Measurements from ENCODE around the gene PTPN14.
"Not testable (repeated sequence)": the region's sequence is repeated elsewhere in the genome, so short reads cannot be mapped to it uniquely, and the experiment has no call there.

The PTPN14 gene

GRCh38 chr1:214413315-214413714, 138.1 kb downstream of the PTPN14 start:
- in situ Hi-C loops (cut with MboI; ENCODE audit: low sequenced_read_pairs) = no loop called here

- in situ Hi-C loops (cut with MboI; ENCODE audit: low sequenced_read_pairs) = no loop called here
Observed at GRCh38 chr1:214404571-214405213, 146.7 kb downstream of the PTPN14 start.

DNA sequence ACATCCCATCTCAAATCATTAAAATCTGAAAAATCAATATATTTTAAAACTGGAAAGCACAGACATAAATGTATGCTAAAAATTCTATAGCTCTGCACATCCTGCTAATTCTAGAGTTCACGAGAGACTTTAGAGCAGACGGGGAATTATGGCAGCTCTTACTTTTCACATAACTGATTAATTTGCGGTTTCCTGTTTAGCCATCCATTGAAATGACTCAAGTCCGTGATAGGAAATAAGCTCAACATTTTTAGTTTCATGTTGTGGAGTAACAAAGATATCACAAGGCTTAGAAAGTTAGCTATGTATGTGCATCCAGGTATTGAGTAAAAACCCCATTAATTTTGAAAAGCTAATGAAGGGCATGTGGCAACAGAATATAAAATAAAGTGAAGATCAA, 147.2 kb downstream of the PTPN14 start:
- in situ Hi-C loops (cut with MboI; ENCODE audit: low sequenced_read_pairs) = no loop called here

- in situ Hi-C loops (cut with MboI; ENCODE audit: low sequenced_read_pairs) = no loop called here
Observed at GRCh38 chr1:214403431-214403830, 148.0 kb downstream of the PTPN14 start.

DNA sequence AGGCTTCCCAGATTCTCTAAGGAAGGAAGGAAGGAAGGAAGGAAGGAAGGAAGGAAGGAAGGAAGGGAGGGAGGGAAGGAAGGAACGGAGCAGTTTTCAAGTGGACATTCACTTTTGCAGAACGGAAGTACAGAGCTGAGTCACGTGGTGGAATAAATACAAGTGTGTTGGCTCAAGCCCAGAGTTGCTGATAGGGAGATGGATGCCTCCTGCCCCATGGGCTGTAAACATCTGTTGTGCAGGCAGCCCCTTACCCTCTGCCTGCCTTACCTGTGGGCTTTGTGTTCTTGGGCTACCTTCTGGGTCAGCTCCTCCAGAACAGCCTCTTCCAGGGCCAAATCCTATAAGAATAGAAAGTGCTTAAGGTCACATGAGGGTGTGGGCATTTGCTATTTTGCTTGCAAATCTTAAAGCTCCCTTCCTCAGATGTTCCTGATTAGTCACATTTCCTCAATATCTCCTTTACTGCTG, 148.8 kb downstream of the PTPN14 start:
- in situ Hi-C loops (cut with MboI; ENCODE audit: low sequenced_read_pairs) = no loop called here

DNA sequence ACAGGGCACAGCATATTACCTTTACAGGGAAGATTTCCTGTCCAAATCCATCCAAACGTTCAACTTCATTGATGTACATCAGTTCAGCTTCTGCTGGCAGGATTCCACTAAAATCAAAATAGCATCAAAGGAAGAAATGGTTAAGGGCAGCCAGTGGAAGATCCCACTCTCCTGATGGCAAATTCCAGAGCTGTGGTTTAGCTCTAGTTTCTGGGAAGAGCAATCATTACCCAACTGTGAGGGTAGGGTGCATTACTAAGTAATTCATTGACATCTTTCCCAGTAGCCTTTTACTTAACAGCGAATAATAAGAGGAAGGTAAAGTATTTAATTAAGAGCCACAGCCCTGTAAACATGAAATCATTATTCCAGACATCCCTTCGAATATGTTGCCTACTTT, 149.7 kb downstream of the PTPN14 start:
- in situ Hi-C loops (cut with MboI; ENCODE audit: low sequenced_read_pairs) = no loop called here

- in situ Hi-C loops (cut with MboI; ENCODE audit: low sequenced_read_pairs) = no loop called here
Observed at GRCh38 chr1:214400131-214400530, 151.3 kb downstream of the PTPN14 start.

- in situ Hi-C loops (cut with MboI; ENCODE audit: low sequenced_read_pairs) = no loop called here
Observed at GRCh38 chr1:214398490-214398889, 152.9 kb downstream of the PTPN14 start.

- in situ Hi-C loops (cut with MboI; ENCODE audit: low sequenced_read_pairs) = no loop called here
Observed at GRCh38 chr1:214397497-214397896, 153.9 kb downstream of the PTPN14 start.

DNA sequence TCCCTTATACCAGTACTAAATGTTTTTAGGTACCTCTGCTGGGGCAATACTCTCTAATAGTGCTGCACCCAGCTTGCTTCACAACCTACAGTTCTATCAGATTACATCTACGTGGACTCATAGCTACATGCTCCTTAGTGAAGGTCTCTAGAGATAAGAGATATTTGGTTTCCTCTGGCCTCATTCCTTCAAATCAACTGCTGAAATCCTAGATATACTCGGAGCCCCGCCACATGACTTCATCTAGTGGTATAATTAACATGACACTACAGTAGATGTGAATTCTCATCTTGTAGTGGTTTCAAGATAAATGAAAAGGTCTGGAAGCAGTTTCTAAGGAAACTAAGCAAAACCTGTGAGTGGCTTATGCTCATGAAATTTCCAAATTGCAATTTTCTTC, 155.1 kb downstream of the PTPN14 start:
- in situ Hi-C loops (cut with MboI; ENCODE audit: low sequenced_read_pairs) = no loop called here

GRCh38 chr1:214394569-214394968, 156.8 kb downstream of the PTPN14 start:
- in situ Hi-C loops (cut with MboI; ENCODE audit: low sequenced_read_pairs) = not testable (repeated sequence)

DNA sequence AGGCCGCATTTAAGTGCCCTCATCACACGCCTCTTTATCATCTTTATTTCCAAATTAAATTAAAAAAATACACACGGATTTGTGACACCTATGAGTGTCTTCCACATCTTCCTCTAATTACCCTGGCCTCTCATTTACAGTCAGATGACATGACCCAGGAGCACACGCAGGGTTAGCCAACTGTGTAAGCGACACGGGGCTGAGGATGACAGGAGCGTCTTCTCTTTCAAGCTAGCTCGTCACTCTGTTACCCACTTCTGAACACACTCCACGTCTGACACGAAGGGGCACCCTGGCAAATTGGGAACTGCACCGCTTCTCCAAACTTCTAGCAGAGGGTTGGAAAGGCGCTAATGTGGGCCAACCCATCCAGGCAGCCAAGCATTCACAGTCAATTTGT, 158.3 kb downstream of the PTPN14 start:
- in situ Hi-C loops (cut with MboI; ENCODE audit: low sequenced_read_pairs) = no loop called here

DNA sequence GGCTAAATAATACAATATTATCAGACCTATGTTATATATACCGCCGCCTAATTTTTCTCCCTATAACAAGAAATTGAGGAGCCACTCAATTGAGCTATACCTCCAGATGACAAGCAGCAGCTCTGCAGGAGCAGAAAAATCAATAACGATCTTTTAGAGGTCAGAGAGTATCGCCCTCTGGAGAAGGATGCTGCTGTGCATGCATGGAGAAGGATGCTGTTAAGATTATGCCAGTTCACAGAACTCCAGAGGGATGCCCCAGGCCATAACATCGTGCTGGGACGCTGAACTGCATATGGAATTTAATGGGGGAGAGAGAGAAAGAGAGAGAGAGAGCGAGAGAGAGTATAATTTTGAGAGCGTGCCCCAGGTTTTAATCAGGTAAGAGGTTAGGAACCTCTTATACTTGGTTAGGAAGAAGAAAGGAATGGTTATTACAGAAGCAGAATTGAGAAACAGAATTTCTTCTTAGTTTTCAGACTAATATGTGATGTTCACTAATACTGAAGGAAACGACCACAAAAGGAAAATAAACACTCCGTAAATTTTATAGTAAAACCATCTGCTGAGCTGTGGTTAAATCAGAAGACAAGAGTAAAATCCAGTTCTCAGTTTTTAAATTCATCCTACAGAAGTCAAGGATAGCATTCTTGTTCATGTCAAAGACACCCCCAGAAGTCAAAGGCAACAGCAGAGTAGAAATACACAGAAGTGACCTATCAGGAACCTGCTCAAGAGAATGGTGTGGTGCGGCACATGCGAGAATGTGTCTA, 159.3 kb downstream of the PTPN14 start:
- in situ Hi-C loops (cut with MboI; ENCODE audit: low sequenced_read_pairs) = no loop called here

GRCh38 chr1:214389734-214390133, 161.7 kb downstream of the PTPN14 start:
- in situ Hi-C loops (cut with MboI; ENCODE audit: low sequenced_read_pairs) = no loop called here

- in situ Hi-C loops (cut with MboI; ENCODE audit: low sequenced_read_pairs) = no loop called here
Observed at GRCh38 chr1:214386747-214387146, 164.7 kb downstream of the PTPN14 start.

GRCh38 chr1:214386333-214386732, 165.1 kb downstream of the PTPN14 start:
- in situ Hi-C loops (cut with MboI; ENCODE audit: low sequenced_read_pairs) = no loop called here

- in situ Hi-C loops (cut with MboI; ENCODE audit: low sequenced_read_pairs) = no loop called here
Observed at GRCh38 chr1:214385428-214385827, 166.0 kb downstream of the PTPN14 start.

DNA sequence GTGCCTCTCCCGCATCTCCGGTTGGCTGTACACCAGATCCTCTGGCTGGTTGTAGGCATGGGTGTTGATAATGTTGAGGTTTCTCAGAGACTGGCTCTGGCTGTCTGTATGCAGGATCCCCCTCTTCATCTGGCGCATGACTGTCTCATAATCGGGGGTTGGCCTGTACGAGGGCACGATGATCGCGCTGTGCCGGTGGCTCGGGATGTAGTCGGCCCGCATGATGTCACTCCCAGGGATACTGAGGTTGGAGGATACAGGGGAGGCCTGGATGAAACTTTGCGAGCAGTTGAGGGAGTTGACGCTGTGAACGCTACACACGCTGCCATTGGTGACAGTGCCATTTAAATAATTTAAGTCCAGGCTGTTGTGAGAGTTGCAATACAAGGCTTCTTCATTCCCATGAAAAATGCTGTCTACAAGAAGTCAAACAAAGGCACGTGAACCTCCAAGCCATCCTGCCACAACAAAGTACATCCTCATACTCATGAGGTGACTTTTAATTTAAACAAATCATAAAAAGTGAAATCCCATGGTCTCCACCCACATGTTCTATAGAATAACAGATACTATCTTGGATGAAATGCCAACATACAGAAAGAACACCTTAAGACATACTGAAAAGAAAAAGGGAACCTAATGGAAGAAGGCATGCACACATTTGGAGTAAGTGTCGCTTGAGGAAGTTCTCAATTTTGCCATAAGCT, 166.9 kb downstream of the PTPN14 start:
- in situ Hi-C loops (cut with MboI; ENCODE audit: low sequenced_read_pairs) = no loop called here

DNA sequence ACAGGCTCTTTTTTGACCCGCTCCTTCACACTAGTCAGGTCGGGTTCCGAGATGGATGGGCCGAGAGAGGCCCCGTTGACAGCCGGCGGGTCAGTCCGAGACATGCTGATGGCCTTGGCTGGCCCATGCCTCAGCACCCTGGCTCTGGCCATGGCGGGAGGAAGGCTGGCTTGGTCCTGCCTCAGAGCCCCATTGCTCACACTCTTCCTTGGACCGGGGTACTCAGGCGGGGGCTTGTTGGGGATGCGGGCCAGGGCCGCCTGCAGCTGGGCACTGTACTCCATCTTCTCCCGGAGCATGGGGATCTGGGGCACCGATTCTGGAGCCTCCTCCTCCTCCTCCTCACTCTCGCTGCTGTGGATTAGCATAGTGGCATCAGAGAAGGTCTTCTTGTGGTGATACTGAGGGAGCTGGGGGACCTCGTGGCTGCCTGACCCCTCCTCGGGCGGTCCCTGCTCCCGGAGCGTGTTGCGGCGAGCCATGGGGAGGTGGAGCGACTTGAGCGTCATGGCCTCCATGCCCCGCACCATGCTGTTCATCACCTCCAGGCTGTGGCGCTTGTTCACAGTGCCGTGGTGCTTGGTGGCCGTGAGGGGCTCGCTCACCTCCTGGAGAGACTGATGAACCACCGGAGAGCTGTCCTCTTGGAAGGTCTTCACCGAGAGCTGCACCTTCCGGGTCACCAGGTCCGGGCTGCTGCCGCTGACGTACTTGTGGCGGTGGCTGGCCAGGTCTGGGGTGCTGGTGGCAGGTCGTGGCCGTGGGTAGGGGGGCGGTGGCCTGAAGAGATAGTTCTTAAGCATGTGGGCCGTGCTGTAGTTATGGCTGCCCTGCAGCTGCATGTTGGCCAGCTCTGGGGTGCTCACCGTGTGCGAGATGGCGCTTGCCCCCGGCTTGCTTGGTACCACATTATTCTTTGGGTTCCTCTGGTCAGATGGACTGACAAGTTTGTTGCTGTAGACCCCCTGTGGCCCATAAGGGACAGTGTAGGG, 167.7 kb downstream of the PTPN14 start:
- in situ Hi-C loops (cut with MboI; ENCODE audit: low sequenced_read_pairs) = no loop called here

DNA sequence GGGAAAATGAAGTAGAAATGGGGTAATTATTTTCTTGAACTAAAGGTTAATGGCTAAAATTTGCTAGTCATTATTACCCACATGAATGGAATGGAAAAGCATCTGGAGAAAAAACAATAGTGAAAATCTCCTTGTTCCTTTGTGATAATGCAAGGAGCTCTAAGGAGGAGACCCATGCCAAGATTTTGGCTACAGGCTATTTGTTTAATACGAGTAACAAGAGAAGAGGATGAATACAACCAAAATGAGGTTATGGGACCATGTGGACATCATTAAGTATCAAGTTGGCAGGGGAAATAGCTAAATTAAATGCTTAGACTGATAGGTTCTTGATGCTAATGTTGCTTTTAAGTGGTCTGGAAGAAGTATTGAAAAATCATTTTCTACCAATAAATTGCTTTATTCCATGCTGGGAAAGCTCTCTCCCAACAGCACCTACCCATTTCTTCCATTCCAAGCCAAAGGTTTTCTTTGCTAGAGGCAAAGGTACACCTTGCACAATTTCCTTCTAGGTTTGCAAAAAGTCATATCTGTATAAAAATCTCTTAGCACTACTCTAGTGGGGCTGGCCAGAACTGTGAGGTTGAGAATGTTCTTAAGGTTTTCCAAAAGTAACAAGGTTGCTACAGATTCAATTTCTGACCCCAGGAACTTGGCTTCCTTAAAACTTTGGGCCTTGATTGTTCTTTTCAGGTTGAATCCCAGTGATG, 170.3 kb downstream of the PTPN14 start:
- in situ Hi-C loops (cut with MboI; ENCODE audit: low sequenced_read_pairs) = no loop called here
